ENCODE data around the gene FAM162A.

Gene FAM162A

GRCh38 chr3:122389197-122389596 is 5.2 kb downstream of the FAM162A start:
- DNase-seq: no peak

GRCh38 chr3:122389892-122390291 is 5.9 kb downstream of the FAM162A start:
- no peak for DNase-seq

DNA sequence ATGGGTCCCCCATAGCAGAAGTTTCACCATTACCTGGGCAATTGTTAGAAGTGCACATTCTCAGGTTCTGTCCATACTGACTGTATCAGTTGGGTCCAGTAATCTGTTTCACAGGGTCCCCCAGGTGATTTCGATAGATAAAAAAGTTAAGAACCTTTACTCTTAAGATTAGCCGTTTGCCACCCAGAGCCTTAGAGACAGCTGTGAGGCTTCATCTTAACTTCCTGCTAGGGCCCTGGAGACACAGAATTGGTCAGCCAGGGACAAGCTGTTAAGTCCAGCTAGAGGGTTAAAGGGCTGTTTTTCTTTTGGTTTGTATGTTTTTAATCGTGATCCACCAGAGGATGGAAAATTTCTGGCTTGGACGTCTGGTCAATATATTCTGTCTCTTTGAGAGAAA is 6.7 kb downstream of the FAM162A start:
- no peak for DNase-seq

DNA sequence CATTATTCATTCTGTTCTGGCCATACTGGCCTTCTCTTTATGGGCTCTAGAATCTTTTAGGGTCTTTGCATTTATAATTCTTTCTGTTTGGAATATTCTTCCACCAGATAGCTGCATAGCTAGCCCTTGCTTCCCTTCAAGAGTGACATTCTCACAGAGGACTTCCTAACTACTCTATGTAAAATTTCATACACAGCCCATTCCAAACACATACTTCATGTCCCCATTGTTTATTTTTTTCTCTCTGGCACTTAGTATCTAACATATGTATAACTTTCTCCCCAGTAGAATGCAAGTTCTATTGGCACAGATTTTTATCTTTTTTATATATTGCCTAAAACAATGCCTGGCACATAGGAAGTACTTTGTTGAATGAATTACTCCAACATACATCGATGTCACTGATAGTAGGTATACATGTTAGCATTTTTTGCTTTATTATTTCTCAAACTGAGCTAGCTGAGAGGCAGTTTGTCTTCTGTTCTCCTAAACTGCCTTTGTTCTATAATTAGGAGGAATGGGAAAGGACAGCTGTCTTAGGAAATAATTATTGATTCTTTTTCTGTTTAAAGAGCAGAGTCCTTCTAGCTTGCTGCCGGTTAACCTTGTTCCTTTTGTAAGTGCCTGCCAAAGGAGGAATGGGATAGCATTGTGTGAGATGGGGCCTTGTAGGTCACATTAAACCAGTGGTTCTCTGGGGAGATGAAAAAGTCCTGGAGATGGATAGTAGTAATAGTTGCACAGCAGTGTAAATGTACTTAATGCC is 7.9 kb downstream of the FAM162A start:
- no peak for DNase-seq

- peak; percentile 32 to 83 (median 64) for DNase-seq
Measured at GRCh38 chr3:122392868-122393844, 9.2 kb downstream of the FAM162A start.

DNA sequence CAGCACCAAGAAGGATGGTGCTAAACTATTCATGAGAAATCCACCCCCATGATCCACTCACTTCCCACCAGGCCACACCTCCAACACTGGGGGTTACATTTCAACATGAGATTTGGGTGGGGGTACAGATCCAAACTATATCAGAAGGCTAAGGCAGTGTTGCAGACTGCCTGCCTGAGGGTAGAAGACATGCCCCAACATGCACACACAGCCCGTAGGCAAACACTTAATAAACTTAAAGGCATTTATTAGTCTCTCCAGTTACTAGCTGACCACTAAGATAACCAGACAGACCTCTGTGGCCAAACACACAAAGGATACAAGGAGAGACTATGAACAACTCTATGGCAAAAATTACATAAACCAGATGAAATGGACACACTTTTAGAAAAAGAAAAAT is 10.2 kb downstream of the FAM162A start:
- no peak for DNase-seq

DNA sequence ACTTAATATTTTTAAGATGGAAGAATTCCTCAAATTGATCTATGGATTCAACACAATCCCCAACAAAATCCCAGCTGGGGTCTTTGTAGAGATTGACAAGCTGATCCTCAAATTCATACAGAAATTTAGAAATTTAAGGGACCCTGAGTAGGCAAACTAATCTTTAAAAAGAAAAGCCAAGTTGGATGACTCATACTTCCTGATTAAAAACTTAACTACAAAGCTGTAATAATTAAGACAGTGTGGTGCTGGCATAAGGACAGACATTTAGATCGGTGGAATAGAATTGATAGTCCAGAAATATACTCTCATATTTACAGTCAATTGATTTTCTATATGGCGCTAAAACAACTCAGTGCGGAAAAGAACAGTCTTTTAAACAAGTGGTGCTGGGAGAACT is 11.6 kb downstream of the FAM162A start:
- DNase-seq: no peak

DNA sequence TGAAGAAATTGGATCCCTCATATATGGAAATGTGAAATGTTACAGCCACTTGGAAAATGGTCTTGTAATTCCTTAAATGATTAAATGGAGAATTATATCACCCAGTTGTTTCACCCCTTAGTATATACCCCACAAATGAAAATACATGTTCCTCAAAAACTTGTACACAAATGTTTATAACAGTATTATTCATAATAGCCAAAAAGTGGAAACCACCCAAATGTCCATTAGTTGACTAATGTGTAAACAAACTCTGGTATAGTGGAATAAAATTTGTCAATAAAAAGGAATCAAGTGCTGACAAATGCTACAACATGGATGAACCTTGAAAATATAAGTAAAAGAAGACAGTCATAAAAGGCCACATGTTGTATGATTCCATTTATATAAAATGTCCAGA is 12.5 kb downstream of the FAM162A start:
- no peak for DNase-seq

DNA sequence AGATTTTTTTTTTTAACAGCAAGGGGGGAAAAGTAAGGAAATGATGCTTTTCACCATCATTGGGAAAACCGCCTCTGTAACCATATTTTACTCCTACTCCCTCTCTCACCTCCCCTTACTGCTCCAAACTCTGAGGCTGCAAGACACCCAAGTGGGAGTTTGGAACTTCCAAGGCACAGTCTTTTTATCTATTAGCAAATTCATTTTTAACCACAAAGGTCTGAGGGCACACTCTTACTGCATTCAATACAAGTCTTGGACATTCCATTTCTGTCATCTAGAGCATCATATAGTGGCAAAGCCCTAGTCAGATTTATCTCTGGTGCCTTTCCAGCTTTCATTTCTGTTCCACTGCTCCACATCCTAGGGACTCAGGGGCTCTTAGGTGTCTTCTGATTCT is 13.2 kb downstream of the FAM162A start:
- no peak for DNase-seq

DNA sequence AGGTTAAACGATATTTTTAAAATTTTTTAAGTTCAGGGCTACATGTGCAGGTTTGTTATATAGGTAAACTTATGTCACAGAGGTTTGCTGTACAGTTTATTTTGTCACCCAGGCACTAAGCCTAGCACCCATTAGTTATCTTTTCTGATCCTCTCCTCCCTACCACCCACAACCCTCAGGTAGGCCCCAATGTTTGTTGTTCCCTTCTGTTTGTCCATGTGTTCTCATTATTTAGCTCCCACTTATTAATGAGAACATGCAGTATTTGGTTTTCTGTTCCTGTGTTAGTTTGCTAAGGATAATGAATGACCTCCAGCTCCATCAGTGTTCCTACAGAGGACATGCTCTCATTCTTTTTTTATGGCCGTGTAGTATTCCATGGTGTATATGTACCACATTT is 14.9 kb downstream of the FAM162A start:
- no peak for DNase-seq

DNA sequence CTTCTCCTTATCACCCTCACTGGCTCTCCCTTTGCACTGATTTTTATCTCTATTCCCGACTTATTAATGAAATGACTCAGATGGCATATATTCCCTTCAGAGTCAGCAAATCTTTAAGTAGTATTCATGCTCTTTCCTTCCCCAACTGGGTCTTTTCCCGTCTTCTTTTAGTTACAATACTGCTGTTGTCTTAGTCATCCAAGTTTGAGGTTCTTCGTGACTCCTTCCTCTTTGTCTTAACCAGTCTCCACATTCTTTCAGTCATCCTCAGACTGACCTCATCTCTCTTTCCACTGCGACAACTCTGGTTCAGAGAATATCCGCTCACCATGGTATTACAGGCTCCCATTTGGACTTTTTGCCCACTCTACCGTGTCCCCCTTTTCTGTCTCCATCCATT is 19.5 kb downstream of the FAM162A start:
- peak; percentile 36 to 74 (median 52) for DNase-seq

GRCh38 chr3:122405015-122405414 is 21.0 kb downstream of the FAM162A start:
- no peak for DNase-seq

DNA sequence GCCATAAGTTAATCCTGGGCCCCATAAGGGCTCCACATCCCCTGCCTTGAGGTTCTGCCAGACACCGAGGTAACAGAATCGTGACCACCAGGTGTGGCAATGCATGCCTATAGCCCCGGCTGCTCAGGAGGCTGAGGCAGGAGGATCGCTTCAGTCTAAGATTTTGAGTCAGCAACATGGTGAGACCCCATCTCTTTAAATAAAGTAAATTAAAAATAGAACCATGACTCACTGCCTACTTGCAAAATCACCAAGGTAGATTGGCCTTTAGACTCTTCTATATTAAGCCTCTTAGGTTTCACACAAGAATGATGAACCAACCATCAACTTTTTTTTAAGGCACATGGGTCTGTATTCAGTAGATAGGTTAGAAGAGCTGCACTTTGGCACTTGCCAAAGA is 22.2 kb downstream of the FAM162A start:
- DNase-seq: no peak

DNA sequence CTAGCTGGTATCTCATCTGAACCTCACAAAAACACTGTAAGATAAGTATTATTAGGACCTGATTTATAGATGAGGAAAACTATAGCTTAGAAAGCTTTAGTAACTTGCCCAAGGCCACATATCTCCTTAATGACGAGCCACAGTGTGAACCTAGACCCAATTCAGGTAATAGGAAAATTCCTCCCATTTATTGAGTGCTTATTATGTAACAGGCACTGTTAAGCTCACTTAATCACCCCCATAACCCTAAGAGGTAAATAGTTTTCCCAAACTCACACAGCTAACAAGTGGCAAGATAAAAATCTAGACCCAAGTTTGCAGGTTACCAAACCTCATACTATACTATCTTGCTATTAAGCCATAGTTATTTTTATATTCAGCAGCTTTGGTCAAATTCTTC is 24.0 kb downstream of the FAM162A start:
- DNase-seq: no peak

GRCh38 chr3:122409446-122409845 is 25.5 kb downstream of the FAM162A start:
- peak; percentile 36 to 71 (median 56) for DNase-seq

DNA sequence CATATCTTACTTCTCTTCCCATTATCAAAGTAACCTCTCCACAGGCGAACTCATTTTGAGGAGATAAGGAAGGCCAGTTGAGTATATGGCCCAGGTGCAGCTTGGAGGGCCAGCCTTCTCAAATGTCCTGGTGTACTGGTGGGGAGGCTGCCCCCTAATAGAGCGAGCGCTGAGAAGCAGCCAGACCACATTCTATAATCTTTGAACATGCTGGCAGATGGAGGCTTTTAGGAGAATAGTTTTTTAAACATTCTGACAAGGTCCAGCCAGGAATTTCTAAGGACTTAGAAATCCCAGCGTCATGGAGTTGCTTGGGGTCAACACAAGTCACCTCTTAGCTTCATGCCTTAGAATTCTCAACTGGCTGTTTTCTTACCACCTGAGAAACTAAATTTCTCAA is 26.1 kb downstream of the FAM162A start:
- no peak for DNase-seq

- DNase-seq: no peak
Measured at GRCh38 chr3:122410639-122411038, 26.7 kb downstream of the FAM162A start.

DNA sequence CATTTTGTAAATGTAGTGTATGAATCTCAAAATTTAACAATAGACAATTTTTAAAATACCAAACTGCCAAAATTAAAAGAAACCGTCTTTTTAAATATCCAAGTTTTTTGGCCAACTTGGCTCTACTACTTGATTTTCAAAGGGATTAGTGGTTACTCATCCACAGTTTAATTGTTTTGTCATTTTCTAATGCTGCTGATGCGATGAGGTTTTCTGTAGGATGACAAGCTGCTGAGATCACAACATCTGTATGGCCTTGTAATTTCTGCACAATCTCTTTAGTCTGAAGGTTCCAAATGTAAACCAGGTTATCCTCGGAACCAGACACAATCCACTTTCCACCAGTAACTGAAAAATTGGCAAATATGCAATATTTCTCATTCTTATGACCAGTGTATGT is 30.4 kb downstream of the FAM162A start:
- no peak for DNase-seq

DNA sequence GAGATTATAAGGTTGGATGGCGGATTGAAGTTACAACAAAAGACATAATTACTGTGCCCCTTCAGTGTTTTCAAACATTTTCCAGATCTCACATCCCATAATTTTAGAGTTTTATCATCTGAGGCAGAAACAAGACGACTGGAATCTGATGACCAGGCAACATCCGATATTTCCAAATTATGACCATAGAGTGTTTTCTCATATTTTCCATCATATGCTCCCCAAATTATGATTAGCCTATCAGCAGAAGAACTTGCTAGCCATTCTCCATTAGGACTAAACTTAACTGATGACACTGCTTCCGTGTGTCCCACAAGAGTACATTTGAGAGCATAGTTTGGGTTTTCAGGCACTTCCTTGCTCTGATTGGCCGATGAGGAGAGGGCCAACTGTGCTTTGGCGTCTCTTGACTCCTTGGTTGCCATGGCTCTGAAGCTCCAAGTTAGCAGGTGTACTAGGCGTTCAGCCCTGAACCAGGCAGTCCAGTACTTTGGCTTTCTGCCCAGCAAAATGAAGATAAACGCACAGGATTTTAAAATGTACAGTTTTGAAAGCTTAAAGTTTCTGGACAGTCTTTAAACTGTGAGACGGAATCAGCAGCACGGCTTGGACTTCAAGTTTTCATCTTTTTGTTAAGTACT is 31.2 kb downstream of the FAM162A start:
- peak; percentile 34 to 52 (median 44) for DNase-seq

GRCh38 chr3:122415762-122416654 is 32.0 kb downstream of the FAM162A start, which contains the start of gene WDR5B:
WDR5B (minus strand) TSS chr3:122416062; CDS start chr3:122415528, 534 bp downstream.
- DNase-seq: peak; percentile 98 to 99 (median 99)

- no peak for DNase-seq
Measured at GRCh38 chr3:122416966-122417365, 33.0 kb downstream of the FAM162A start.

- DNase-seq: no peak
Measured at GRCh38 chr3:122421101-122421500, 37.1 kb downstream of the FAM162A start.
